Endodermal cell (in vitro differentiated cells): ENCODE data around the gene N4BP2. TPM values are rescaled to one million over a fixed set of nuclear protein-coding genes. Genes with fewer than 3 reads are reported as not detected.
"Not testable (repeated sequence)": the region's sequence is repeated elsewhere in the genome, so short reads cannot be mapped to it uniquely, and the experiment has no call there.

Experiments
- DNase-seq: peaks from one replicate; pipeline ENCODE4 v3.0.0-alpha.2; 2017
- H3K27ac ChIP-seq: 2 replicates; pipeline ENCODE4 v1.5.1; 2013; ENCODE audit warnings: mild to moderate bottlenecking, low read depth, low read length, moderate library complexity
- H3K27me3 ChIP-seq: 2 replicates; pipeline ENCODE4 v1.6.1; 2013; ENCODE audit warnings: mild to moderate bottlenecking, low read length, moderate library complexity; ENCODE audit not compliant: insufficient read depth, control insufficient read depth, poor library complexity, severe bottlenecking
- H3K36me3 ChIP-seq: 2 replicates; pipeline ENCODE4 v1.7.0; 2013; ENCODE audit warnings: mild to moderate bottlenecking, low read length, moderate library complexity; ENCODE audit not compliant: control insufficient read depth, insufficient read depth
- H3K4me1 ChIP-seq: one replicate; pipeline ENCODE4 v1.7.0; 2013; ENCODE audit warnings: low read length; ENCODE audit not compliant: control insufficient read depth, insufficient read depth
- H3K4me3 ChIP-seq: 2 replicates; pipeline ENCODE4 v1.5.1; 2013; ENCODE audit warnings: mild to moderate bottlenecking, low read length, moderate library complexity
- H3K9ac ChIP-seq: 2 replicates; pipeline ENCODE4 v1.6.1; 2013; ENCODE audit warnings: mild to moderate bottlenecking, low read length, moderate library complexity; ENCODE audit not compliant: poor library complexity, severe bottlenecking; ENCODE audit errors: extremely low read depth
- H3K9me3 ChIP-seq: 2 replicates; pipeline ENCODE4 v1.6.1; 2013; ENCODE audit warnings: mild to moderate bottlenecking, low read length, moderate library complexity; ENCODE audit not compliant: control insufficient read depth
- H3K27ac Mint-ChIP-seq: 2 replicates; pipeline ENCODE4 v1.8.0; 2020; ENCODE audit warnings: mixed read lengths
- H3K27me3 Mint-ChIP-seq: 2 replicates; pipeline ENCODE4 v1.8.0; 2021; ENCODE audit warnings: mild to moderate bottlenecking, mixed read lengths; ENCODE audit not compliant: insufficient read depth
- H3K36me3 Mint-ChIP-seq: 2 replicates; pipeline ENCODE4 v1.8.0; 2020; ENCODE audit warnings: low read depth, mixed read lengths
- H3K4me1 Mint-ChIP-seq: 2 replicates; pipeline ENCODE4 v1.8.0; 2020; ENCODE audit warnings: mixed read lengths
- H3K4me3 Mint-ChIP-seq: 2 replicates; pipeline ENCODE4 v1.8.0; 2020; ENCODE audit warnings: mild to moderate bottlenecking, moderate library complexity, mixed read lengths
- H3K9me3 Mint-ChIP-seq: 2 replicates; pipeline ENCODE4 v1.8.0; 2020; ENCODE audit warnings: mild to moderate bottlenecking, mixed read lengths
- CTCF ChIP-seq: fragments of 200-600 bp; sonication (generic); conservative IDR thresholded peaks from 2 replicates; pipeline ENCODE4 v1.5.0; 2021; ENCODE audit warnings: antibody characterized with exemption, mild to moderate bottlenecking
- WGBS, 2 experiments: methylation state at CpG; one replicate each; pipeline versions ENCODE4 v1.1.5 to v1.1.7; 2013; ENCODE audit warnings: missing lambda C conversion rate in 2 of 2, mixed read lengths in 1 of 2; ENCODE audit not compliant: insufficient coverage in 1 of 2, insufficient read length in 1 of 2; 5-methylcytosine and 5-hydroxymethylcytosine counted together
- total RNA-seq, 2 donors: library from RNA; stranded (reverse); fragmentation: NEBNext Ultra II Directional in 1 of 2; extraction: Animal tissue kit (Norgen Biotek cat#: 25700) in 1 of 2; gene quantifications; 2 replicates in 1 of 2; 3 replicates in 1 of 2; pipeline ENCODE4 v1.2.1, GENCODE V29; 2021

Gene N4BP2
- total RNA-seq, 2 donors from 2014 or later = 37.1 to 44.0 TPM

- 83 to 100% methylated on average over 1 of the region's 1 CpG for WGBS, 2 experiments
- Histone ChIP-seq H3K4me3 (no peak overlapping the region), H3K27me3 (no peaks in the 10 kb centered on the region), H3K9ac (no peak overlapping the region), H3K27ac (no peak overlapping the region), H3K4me1 (no peaks in the 10 kb centered on the region), H3K9me3 (no peaks in the 10 kb centered on the region), H3K36me3 (peaks cover 56% of the 10 kb centered on the region)
- Mint-ChIP-seq H3K27me3 (no peaks in the 10 kb centered on the region), H3K9me3 (no peaks in the 10 kb centered on the region), H3K27ac (no peak overlapping the region), H3K4me3 (no peak overlapping the region), H3K36me3 (peaks cover 53% of the 10 kb centered on the region), H3K4me1 (no peaks in the 10 kb centered on the region)
- TF ChIP-seq CTCF = no peak
- DNase-seq = no peak
These were observed 13.7 kb downstream of the N4BP2 start for GRCh38 chr4:40070387-40070786.

- DNase-seq = no peak
- Mint-ChIP-seq H3K4me3 (no peak overlapping the region), H3K36me3 (peaks cover 37% of the 10 kb centered on the region)
These were observed 29.8 kb downstream of the N4BP2 start for GRCh38 chr4:40086421-40086820.

GRCh38 chr4:40087799-40088366 lies 31.2 kb downstream of the N4BP2 start:
- no peak overlapping the region for H3K27ac ChIP-seq
- TF ChIP-seq CTCF = no peak
- no peaks in the 10 kb centered on the region for H3K9me3 ChIP-seq
- Mint-ChIP-seq H3K9me3 (no peaks in the 10 kb centered on the region), H3K36me3 (peaks cover 33% of the 10 kb centered on the region), H3K4me3 (no peak overlapping the region), H3K4me1 (no peaks in the 10 kb centered on the region), H3K27ac (no peak overlapping the region), H3K27me3 (no peaks in the 10 kb centered on the region)
- no peaks in the 10 kb centered on the region for H3K27me3 ChIP-seq
- peaks cover 28% of the 10 kb centered on the region for H3K36me3 ChIP-seq
- DNase-seq = no peak
- WGBS, 2 experiments = 91 to 100% methylated on average over 2 to 10 of the region's 10 CpGs
- no peak overlapping the region for H3K9ac ChIP-seq
- H3K4me3 ChIP-seq = no peak overlapping the region
- H3K4me1 ChIP-seq = no peaks in the 10 kb centered on the region

More at GRCh38 chr4:40086421-40086820, 29.8 kb downstream of the N4BP2 start:
- H3K4me1 ChIP-seq = no peaks in the 10 kb centered on the region
- TF ChIP-seq CTCF = no peak
- Mint-ChIP-seq H3K27ac (no peak overlapping the region), H3K27me3 (no peaks in the 10 kb centered on the region), H3K9me3 (no peaks in the 10 kb centered on the region), H3K4me1 (no peaks in the 10 kb centered on the region)
- no peaks in the 10 kb centered on the region for H3K9me3 ChIP-seq
- H3K9ac ChIP-seq = no peak overlapping the region
- H3K4me3 ChIP-seq = no peak overlapping the region
- 82 to 97% methylated on average over 1 to 6 of the region's 8 CpGs for WGBS, 2 experiments
- H3K27me3 ChIP-seq = no peaks in the 10 kb centered on the region
- peaks cover 36% of the 10 kb centered on the region for H3K36me3 ChIP-seq
- no peak overlapping the region for H3K27ac ChIP-seq

- not testable (repeated sequence) for H3K9ac ChIP-seq, H3K9me3 Mint-ChIP-seq, DNase-seq, H3K27me3 Mint-ChIP-seq, H3K4me1 ChIP-seq, H3K27me3 ChIP-seq, H3K27ac ChIP-seq, H3K4me3 ChIP-seq, H3K4me3 Mint-ChIP-seq, H3K9me3 ChIP-seq, H3K27ac Mint-ChIP-seq, H3K4me1 Mint-ChIP-seq
- H3K36me3 Mint-ChIP-seq = peaks cover 13% of the 10 kb centered on the region
- peaks cover 24% of the 10 kb centered on the region for H3K36me3 ChIP-seq
- 88 to 99% methylated on average over 8 to 9 of the region's 10 CpGs for WGBS, 2 experiments
These were observed 36.8 kb downstream of the N4BP2 start for GRCh38 chr4:40093400-40093799.
